Mesendoderm (in vitro differentiated cells): ENCODE data around the gene POLH.
A peak's percentile ranks its signal among the peaks of the same experiment; 100 is the strongest.

Experiments
- DNase-seq: peaks from one replicate; pipeline ENCODE4 v3.0.0; 2013
- H2AK5ac ChIP-seq: 2 replicates; pipeline ENCODE4 v1.6.1; 2013; ENCODE audit warnings: low read length, inconsistent platforms
- H2BK120ac ChIP-seq: 2 replicates; pipeline ENCODE4 v1.6.1; 2013; ENCODE audit warnings: low read depth, mild to moderate bottlenecking, low read length, moderate library complexity, mixed read lengths
- H2BK15ac ChIP-seq: replicated peaks from 2 replicates; pipeline ENCODE4 v1.6.1; 2013; ENCODE audit warnings: low read depth, mild to moderate bottlenecking, moderate library complexity
- H2BK5ac ChIP-seq: 2 replicates; pipeline ENCODE4 v1.6.1; 2013; ENCODE audit warnings: low read length, inconsistent platforms
- H3K18ac ChIP-seq: 2 replicates; pipeline ENCODE4 v1.6.1; 2013; ENCODE audit warnings: mild to moderate bottlenecking, low read length, mixed read lengths
- H3K23ac ChIP-seq: one replicate; pipeline ENCODE4 v1.6.1; 2013; ENCODE audit warnings: low read length
- H3K27ac ChIP-seq: 2 replicates; pipeline ENCODE4 v1.5.1; 2013; ENCODE audit warnings: low read depth, mild to moderate bottlenecking, inconsistent platforms, low read length, moderate library complexity
- H3K27me3 ChIP-seq: 2 replicates; pipeline ENCODE4 v1.6.1; 2013; ENCODE audit warnings: low read length, control low read depth, mild to moderate bottlenecking, inconsistent platforms; ENCODE audit not compliant: insufficient read depth, poor library complexity
- H3K36me3 ChIP-seq: 2 replicates; pipeline ENCODE4 v1.6.1; 2013; ENCODE audit warnings: low read length, inconsistent platforms; ENCODE audit not compliant: control insufficient read depth, insufficient read depth
- H3K4ac ChIP-seq: one replicate; pipeline ENCODE4 v1.6.1; 2013; ENCODE audit warnings: low read depth, mild to moderate bottlenecking, low read length, moderate library complexity
- H3K4me1 ChIP-seq: 2 replicates; pipeline ENCODE4 v1.6.1; 2013; ENCODE audit warnings: low read depth, low read length, inconsistent platforms; ENCODE audit not compliant: control insufficient read depth
- H3K4me2 ChIP-seq: 2 replicates; pipeline ENCODE4 v1.6.1; 2013; ENCODE audit warnings: low read length
- H3K4me3 ChIP-seq: 2 replicates; pipeline ENCODE4 v1.5.1; 2013; ENCODE audit warnings: mild to moderate bottlenecking, low read length
- H3K56ac ChIP-seq: one replicate; pipeline ENCODE4 v1.6.1; 2013; ENCODE audit warnings: low read length
- H3K79me1 ChIP-seq: 2 replicates; pipeline ENCODE4 v1.6.1; 2013; ENCODE audit warnings: low read length, inconsistent platforms
- H3K79me2 ChIP-seq: 2 replicates; pipeline ENCODE4 v1.6.1; 2013; ENCODE audit warnings: mild to moderate bottlenecking, low read length; ENCODE audit not compliant: control insufficient read depth, insufficient read depth
- H3K9ac ChIP-seq: 2 replicates; pipeline ENCODE4 v1.6.1; 2013; ENCODE audit warnings: low read length, inconsistent platforms
- H4K5ac ChIP-seq: one replicate; pipeline ENCODE4 v1.6.1; 2013; ENCODE audit warnings: low read length
- H4K8ac ChIP-seq: one replicate; pipeline ENCODE4 v1.6.1; 2013; ENCODE audit warnings: low read depth, mild to moderate bottlenecking, control low read depth, low read length, moderate library complexity
- WGBS: extraction: QIAGEN DNeasy Blood & Tissue Kit; methylation state at CpG from one replicate; pipeline ENCODE4 v1.1.7; 2013; ENCODE audit warnings: low lambda C conversion rate, missing lambda C conversion rate; ENCODE audit not compliant: insufficient coverage; ENCODE audit errors: extremely low coverage; 5-methylcytosine and 5-hydroxymethylcytosine counted together

The POLH gene

DNA sequence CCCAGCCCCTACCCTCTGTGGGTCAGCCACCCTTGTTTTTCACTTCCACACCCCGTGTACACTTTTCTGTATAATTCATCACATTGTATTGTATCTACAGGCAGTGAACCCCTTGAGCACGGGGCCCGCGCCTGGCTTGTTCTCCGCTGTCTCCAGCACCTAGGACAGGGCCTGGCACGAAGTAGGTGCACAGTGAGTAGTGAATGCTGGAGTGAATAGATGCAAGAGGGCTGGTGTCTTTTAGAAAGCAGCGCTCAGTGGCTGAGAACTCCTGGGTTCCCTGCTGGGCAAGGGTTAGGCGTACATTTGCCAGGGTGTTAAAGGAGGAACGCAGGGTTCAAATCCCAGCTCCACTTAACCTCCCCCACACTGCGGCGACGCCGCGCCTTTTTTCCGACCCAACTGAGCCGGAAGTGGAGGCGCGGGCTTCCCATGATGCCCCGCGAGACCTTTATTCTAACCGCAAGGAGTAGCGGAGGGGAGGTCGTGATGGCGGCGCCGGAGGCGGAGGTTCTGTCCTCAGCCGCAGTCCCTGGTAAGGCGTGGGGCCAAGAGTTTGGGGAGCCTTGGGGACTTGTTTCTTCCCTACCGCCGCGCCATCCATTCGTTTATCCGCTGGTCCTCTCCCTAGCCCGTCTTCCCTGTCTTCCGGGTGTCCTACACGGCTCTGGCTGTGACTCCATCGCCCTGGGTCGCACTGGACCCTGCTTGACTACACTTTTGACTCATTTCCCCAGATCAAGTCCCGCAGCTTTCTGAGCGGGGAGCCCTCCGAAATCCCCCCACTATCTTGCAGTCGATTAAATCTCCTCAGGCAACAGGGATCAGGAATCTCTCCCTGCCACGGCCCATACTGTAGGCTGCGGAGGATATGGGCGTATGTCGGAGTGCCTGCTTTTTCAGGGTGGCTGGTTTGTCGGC lies 59.7 kb downstream of the POLH start, which contains the start of gene MAD2L1BP:
TSS of gene MAD2L1BP (plus strand) at position 454 of the 921 bp plus-strand sequence. CDS start at position 490, 36 bp downstream.
- peaks cover 14% of the 10 kb centered on the region for H3K79me1 ChIP-seq
- no peak within 1 kb of the TSS for H2BK15ac ChIP-seq
- peak within 1 kb of the TSS; percentile 46 for H3K18ac ChIP-seq
- H2BK120ac ChIP-seq, result no peak within 1 kb of the TSS
- peak within 1 kb of the TSS; percentile 89 for H3K9ac ChIP-seq
- H3K4ac ChIP-seq, result peak within 1 kb of the TSS; percentile 61
- no peak within 1 kb of the TSS for H4K8ac ChIP-seq
- no peak within 1 kb of the TSS for H3K27ac ChIP-seq
- no peaks in the 10 kb centered on the region for H3K27me3 ChIP-seq
- H3K79me2 ChIP-seq, result peaks cover 14% of the 10 kb centered on the region
- peak; percentile 88 for DNase-seq
- peak within 1 kb of the TSS; percentile 49 for H2BK5ac ChIP-seq
- peaks cover 3% of the 10 kb centered on the region for H3K4me1 ChIP-seq
- peaks cover 6% of the 10 kb centered on the region for H3K36me3 ChIP-seq
- H3K23ac ChIP-seq, result no peak within 1 kb of the TSS
- H2AK5ac ChIP-seq, result peak within 1 kb of the TSS; percentile 12
- H3K56ac ChIP-seq, result peak within 1 kb of the TSS; percentile 95
- no CpG with 5 or more reads among the region's 48 CpGs for WGBS
- H3K4me3 ChIP-seq, result peak within 1 kb of the TSS; percentile 78
- H4K5ac ChIP-seq, result no peak within 1 kb of the TSS
- H3K4me2 ChIP-seq, result peak within 1 kb of the TSS; percentile 96

DNA sequence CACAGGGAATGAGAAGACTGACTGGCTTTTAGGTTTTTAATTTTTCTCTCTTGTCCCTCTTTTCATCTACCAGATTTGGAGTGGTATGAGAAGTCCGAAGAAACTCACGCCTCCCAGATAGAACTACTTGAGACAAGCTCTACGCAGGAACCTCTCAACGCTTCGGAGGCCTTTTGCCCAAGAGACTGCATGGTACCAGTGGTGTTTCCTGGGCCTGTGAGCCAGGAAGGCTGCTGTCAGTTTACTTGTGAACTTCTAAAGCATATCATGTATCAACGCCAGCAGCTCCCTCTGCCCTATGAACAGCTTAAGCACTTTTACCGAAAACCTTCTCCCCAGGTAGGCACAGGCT lies 60.3 kb downstream of the POLH start:
- Histone ChIP-seq H2BK15ac (no peak overlapping the region), H3K4me3 (peak overlapping the region; percentile 78), H3K18ac (no peak overlapping the region), H2BK120ac (no peak overlapping the region), H3K79me1 (peaks cover 14% of the 10 kb centered on the region), H3K79me2 (peaks cover 14% of the 10 kb centered on the region), H3K27ac (no peak overlapping the region), H4K8ac (no peak overlapping the region), H2BK5ac (no peak overlapping the region), H3K23ac (no peak overlapping the region), H3K4me2 (peak overlapping the region; percentile 92), H2AK5ac (peak overlapping the region; percentile 12), H3K4ac (no peak overlapping the region), H4K5ac (no peak overlapping the region), H3K9ac (peak overlapping the region; percentile 89), H3K56ac (peak overlapping the region; percentile 95), H3K27me3 (no peaks in the 10 kb centered on the region), H3K36me3 (peaks cover 6% of the 10 kb centered on the region), H3K4me1 (peaks cover 3% of the 10 kb centered on the region)
- DNase-seq, result no peak
- WGBS, result no CpG with 5 or more reads among the region's 7 CpGs

DNA sequence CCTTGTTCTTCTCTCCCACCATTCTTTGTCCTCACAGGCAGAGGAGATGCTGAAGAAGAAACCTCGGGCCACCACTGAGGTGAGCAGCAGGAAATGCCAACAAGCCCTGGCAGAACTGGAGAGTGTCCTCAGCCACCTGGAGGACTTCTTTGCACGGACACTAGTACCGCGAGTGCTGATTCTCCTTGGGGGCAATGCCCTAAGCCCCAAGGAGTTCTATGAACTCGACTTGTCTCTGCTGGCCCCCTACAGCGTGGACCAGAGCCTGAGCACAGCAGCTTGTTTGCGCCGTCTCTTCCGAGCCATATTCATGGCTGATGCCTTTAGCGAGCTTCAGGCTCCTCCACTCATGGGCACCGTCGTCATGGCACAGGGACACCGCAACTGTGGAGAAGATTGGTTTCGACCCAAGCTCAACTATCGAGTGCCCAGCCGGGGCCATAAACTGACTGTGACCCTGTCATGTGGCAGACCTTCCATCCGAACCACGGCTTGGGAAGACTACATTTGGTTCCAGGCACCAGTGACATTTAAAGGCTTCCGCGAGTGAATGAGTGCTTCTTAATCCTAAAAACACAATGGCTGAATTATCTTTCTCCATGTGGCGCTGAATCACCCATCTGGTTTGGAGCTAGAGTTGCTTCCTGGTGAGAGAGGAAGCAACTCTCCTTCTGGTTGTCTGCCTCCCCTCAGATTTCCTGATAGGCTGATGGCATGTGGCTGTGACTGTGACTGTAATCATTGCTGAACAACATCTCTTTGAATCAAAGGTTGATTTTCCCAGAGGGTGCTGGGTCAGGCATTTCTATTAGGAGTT lies 64.2 kb downstream of the POLH start:
- WGBS, result no CpG with 5 or more reads among the region's 21 CpGs
- Histone ChIP-seq H4K5ac (no peak overlapping the region), H3K18ac (no peak overlapping the region), H2BK5ac (no peak overlapping the region), H3K9ac (no peak overlapping the region), H2AK5ac (no peak overlapping the region), H3K79me2 (peaks cover 14% of the 10 kb centered on the region), H3K36me3 (peaks cover 6% of the 10 kb centered on the region), H3K27me3 (no peaks in the 10 kb centered on the region), H3K79me1 (peaks cover 17% of the 10 kb centered on the region), H2BK120ac (no peak overlapping the region), H3K4me3 (no peak overlapping the region), H3K27ac (peak overlapping the region; percentile 14), H3K4me2 (no peak overlapping the region), H2BK15ac (no peak overlapping the region), H4K8ac (no peak overlapping the region), H3K4me1 (peaks cover 3% of the 10 kb centered on the region), H3K56ac (no peak overlapping the region), H3K4ac (no peak overlapping the region), H3K23ac (no peak overlapping the region)
- DNase-seq, result no peak

DNA sequence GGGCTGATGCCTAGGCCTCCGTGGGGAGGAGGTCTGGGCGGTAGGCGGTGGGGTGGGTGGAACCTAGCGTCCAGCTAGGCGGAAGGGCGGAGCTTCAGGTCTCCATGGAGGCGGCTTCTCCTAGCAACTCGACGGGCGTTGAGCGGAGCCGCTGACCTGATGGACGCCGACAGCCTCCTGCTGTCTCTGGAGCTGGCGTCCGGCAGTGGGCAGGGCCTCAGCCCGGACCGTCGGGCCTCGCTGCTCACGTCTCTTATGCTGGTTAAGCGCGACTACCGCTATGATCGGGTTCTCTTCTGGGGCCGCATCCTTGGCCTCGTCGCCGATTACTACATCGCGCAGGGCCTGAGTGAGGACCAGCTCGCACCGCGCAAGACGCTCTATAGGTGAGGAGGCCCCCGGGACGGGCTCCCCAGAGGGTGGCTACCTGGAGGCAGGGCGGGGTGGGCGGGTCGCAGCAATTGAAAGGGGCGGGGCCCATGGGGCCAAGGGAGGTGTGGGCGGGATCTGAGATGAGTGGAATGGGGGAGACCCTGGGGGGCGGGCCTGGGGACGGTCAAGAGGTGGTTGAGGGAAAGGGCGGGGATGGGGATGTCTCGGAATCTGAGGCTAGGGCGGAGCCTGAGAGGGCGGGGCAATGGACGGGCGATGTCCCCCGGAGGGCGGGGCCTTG lies 69.1 kb downstream of the POLH start, which contains the start of gene RSPH9:
TSS of gene RSPH9 (plus strand) at position 97 of the 673 bp plus-strand sequence. CDS start at position 160, 63 bp downstream.
- Histone ChIP-seq H3K27ac (no peak within 1 kb of the TSS), H2AK5ac (no peak within 1 kb of the TSS), H3K27me3 (no peaks in the 10 kb centered on the region), H3K4me1 (no peaks in the 10 kb centered on the region), H4K5ac (no peak within 1 kb of the TSS), H3K4ac (no peak within 1 kb of the TSS), H3K79me1 (peaks cover 8% of the 10 kb centered on the region), H2BK120ac (no peak within 1 kb of the TSS), H3K36me3 (peaks cover 4% of the 10 kb centered on the region), H3K79me2 (no peaks in the 10 kb centered on the region), H3K18ac (no peak within 1 kb of the TSS), H2BK15ac (no peak within 1 kb of the TSS), H3K4me3 (peak within 1 kb of the TSS; percentile 70), H3K23ac (no peak within 1 kb of the TSS), H3K56ac (peak within 1 kb of the TSS; percentile 85), H3K9ac (peak within 1 kb of the TSS; percentile 66), H4K8ac (no peak within 1 kb of the TSS), H2BK5ac (no peak within 1 kb of the TSS), H3K4me2 (peak within 1 kb of the TSS; percentile 81)
- peak; percentile 96 for DNase-seq
- no CpG with 5 or more reads among the region's 52 CpGs for WGBS

- no peak overlapping the region for H2BK120ac ChIP-seq
- DNase-seq, result no peak
- H3K36me3 ChIP-seq, result peaks cover under 1% of the 10 kb centered on the region
- no peak overlapping the region for H3K27ac ChIP-seq
- no peak overlapping the region for H4K8ac ChIP-seq
- no peak overlapping the region for H2AK5ac ChIP-seq
- H2BK15ac ChIP-seq, result no peak overlapping the region
- no peaks in the 10 kb centered on the region for H3K79me2 ChIP-seq
- H3K56ac ChIP-seq, result peak overlapping the region; percentile 61
- H3K18ac ChIP-seq, result no peak overlapping the region
- no peak overlapping the region for H4K5ac ChIP-seq
- H3K79me1 ChIP-seq, result peaks cover 4% of the 10 kb centered on the region
- H3K27me3 ChIP-seq, result no peaks in the 10 kb centered on the region
- peak overlapping the region; percentile 64 for H3K9ac ChIP-seq
- H3K23ac ChIP-seq, result no peak overlapping the region
- peak overlapping the region; percentile 74 for H3K4me2 ChIP-seq
- no peaks in the 10 kb centered on the region for H3K4me1 ChIP-seq
- no peak overlapping the region for H2BK5ac ChIP-seq
- H3K4ac ChIP-seq, result no peak overlapping the region
- no CpG with 5 or more reads among the region's 9 CpGs for WGBS
- H3K4me3 ChIP-seq, result peak overlapping the region; percentile 25
Observed at GRCh38 chr6:43645613-43645964, 69.6 kb downstream of the POLH start.
